ENCODE measurements around the gene DPCD.
"Not testable (repeated sequence)": the region's sequence is repeated elsewhere in the genome, so short reads cannot be mapped to it uniquely, and the experiment has no call there.

The DPCD gene

DNA sequence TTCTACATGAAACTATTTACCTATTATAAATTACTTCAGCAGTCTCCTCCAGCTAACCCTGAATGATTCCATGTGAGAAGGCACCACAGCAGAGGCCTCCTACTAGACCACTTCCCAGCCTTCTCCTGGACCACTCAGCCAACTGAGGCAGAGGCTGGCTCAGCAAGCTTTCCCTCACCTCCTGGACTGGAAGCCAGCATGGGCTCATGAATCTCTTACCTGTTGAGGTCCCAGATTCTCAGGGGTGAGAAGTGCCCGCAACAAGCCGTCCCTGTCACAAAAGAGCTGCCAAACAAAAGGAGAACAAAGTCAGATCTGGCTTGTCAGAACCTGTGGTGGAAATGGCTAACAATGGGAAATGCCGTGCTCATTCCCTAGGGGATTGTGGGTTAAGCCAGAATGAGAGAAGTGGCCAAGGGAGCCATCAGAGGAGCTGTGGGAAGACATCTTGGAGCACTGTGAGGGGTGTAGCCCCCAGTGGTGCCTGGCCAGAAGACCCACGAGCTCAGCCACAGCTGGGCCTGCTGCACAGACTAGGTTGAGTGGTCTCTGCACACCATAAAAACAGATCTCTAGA is 36.5 kb downstream of the DPCD start:
- FAIRE-seq (no peak), DNase-seq (ENCODE audit: insufficient read length, low spot score) (no peak)
- TF ChIP-seq, protein P1, sequence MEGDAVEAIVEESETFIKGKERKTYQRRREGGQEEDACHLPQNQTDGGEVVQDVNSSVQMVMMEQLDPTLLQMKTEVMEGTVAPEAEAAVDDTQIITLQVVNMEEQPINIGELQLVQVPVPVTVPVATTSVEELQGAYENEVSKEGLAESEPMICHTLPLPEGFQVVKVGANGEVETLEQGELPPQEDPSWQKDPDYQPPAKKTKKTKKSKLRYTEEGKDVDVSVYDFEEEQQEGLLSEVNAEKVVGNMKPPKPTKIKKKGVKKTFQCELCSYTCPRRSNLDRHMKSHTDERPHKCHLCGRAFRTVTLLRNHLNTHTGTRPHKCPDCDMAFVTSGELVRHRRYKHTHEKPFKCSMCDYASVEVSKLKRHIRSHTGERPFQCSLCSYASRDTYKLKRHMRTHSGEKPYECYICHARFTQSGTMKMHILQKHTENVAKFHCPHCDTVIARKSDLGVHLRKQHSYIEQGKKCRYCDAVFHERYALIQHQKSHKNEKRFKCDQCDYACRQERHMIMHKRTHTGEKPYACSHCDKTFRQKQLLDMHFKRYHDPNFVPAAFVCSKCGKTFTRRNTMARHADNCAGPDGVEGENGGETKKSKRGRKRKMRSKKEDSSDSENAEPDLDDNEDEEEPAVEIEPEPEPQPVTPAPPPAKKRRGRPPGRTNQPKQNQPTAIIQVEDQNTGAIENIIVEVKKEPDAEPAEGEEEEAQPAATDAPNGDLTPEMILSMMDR (IDR thresholded peaks at IDR 0.05; ENCODE audit: insufficient read depth, missing control alignments): no peak

GRCh38 chr10:101625821-101626412 is 37.8 kb downstream of the DPCD start:
- TF ChIP-seq, protein P1 (IDR thresholded peaks at IDR 0.05; ENCODE audit: insufficient read depth, missing control alignments): no peak
- FAIRE-seq: no peak
- no peak for DNase-seq (ENCODE audit: insufficient read length, low spot score)

DNA sequence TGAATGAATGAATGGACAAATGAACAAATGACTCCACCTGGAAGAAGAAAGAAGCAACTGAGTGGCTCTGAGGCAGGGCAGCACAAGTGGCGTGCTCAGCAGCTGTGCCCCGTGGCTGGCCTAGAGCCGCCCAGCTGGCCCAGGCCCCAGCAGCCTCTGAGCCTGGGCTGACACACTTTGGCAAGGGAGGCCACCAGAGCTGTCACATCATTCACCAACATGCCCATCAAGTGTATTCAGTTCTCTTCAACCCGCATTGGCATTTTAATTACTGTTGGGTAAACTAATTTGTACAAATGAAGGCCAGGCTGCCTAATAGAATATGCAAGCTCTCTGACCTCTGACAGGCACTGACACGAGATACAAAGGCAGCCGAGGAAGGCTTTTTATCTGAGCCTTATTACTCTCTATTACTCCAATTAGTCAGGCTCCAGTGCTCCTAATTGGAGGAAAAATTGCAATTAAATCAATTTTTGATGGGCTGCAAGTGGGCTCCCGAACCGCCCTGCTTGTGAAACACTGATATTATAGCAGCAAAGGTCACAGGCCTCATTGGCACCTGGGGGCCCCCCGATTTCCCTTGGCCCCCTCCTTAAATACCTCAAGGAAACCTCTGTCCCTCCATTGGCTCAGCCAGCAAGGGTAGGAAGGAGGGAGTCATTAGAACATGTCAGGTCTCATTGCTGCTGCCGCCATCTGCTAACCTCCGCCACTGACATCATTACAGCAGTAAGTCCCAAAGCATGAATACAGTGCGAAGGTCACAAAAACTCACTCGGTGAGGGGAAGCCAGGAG is 41.9 kb downstream of the DPCD start:
- FAIRE-seq (no peak), DNase-seq (ENCODE audit: insufficient read length, low spot score) (no peak)
- TF ChIP-seq, protein P1 (IDR thresholded peaks at IDR 0.05; ENCODE audit: insufficient read depth, missing control alignments): no peak

- FAIRE-seq (no peak), DNase-seq (ENCODE audit: insufficient read length, low spot score) (no peak)
- TF ChIP-seq, protein P1 (IDR thresholded peaks at IDR 0.05; ENCODE audit: insufficient read depth, missing control alignments): no peak
Measured at GRCh38 chr10:101630633-101630920, 42.5 kb downstream of the DPCD start.

GRCh38 chr10:101631821-101632475 is 43.8 kb downstream of the DPCD start:
- DNase-seq (ENCODE audit: insufficient read length, low spot score) (no peak), FAIRE-seq (no peak)
- TF ChIP-seq, protein P1 (IDR thresholded peaks at IDR 0.05; ENCODE audit: insufficient read depth, missing control alignments): no peak

- DNase-seq (ENCODE audit: insufficient read length, low spot score); FAIRE-seq: not testable (repeated sequence)
Measured at GRCh38 chr10:101633510-101633909, 45.4 kb downstream of the DPCD start.

DNA sequence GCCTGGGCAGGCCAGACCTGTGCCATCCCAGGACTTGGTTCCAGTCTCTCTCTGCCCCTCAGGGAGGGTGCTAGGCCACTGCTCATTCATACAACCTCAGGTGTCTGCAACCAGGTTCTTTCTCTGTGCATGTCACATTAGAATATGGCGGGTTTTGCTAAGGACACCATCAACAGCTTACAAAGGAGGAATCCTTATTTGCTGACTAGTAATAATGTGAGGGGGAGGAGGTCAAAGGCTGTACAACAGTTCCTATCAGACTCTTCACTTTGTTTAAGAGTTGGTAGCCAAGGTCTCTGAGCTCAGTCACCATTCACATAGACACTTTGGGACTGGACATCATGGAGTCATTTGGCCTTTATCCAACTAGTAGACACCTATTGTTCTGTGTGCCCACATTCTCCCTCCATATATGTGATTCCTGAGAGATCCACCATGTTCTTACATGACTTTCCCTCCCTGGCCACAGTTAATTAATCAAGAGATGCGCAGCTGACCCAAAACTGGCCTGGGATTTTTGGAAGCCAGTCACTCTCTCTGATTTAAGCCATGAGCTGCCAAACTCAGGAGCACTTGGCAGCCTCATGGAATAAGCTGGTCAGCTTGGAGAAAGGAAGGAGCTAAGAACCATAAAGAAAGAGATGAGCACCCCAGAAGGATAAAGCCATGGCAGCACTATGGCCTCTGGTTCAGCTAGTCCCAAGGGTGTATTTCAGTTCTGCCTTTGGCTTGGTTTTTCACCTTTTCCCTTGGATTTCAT is 51.2 kb downstream of the DPCD start:
- DNase-seq (ENCODE audit: insufficient read length, low spot score) (no peak), FAIRE-seq (no peak)
- TF ChIP-seq, protein P1 (IDR thresholded peaks at IDR 0.05; ENCODE audit: insufficient read depth, missing control alignments): no peak
